H9 (cell line): Measurements from ENCODE around the gene ABCG5. TPM values are rescaled to one million over a fixed set of nuclear protein-coding genes. Genes with fewer than 3 reads are reported as not detected.

Experiments used
- DNase-seq: peaks from one replicate; pipeline ENCODE4 v3.0.0-alpha.2; 2017
- H2AFZ ChIP-seq: one replicate; pipeline ENCODE4 v1.6.1; 2013; ENCODE audit warnings: mild to moderate bottlenecking, low read length, control low read depth, moderate library complexity
- H2AK5ac ChIP-seq: 2 replicates; pipeline ENCODE4 v1.6.1; 2013; ENCODE audit warnings: low read length, control low read depth, mixed read lengths; ENCODE audit not compliant: insufficient read length
- H2BK120ac ChIP-seq: one replicate; pipeline ENCODE4 v1.6.1; 2013; ENCODE audit warnings: low read depth, mild to moderate bottlenecking, low read length, control low read depth, inconsistent platforms; ENCODE audit not compliant: poor library complexity, severe bottlenecking
- H2BK12ac ChIP-seq: 2 replicates; pipeline ENCODE4 v1.6.1; 2013; ENCODE audit warnings: low read length, control low read depth, mixed read lengths, low read depth; ENCODE audit not compliant: insufficient read length
- H2BK15ac ChIP-seq: 2 replicates; pipeline ENCODE4 v1.6.1; 2013; ENCODE audit warnings: low read depth, low read length, control low read depth
- H2BK20ac ChIP-seq: one replicate; pipeline ENCODE4 v1.6.1; 2013; ENCODE audit warnings: low read depth, mild to moderate bottlenecking, low read length, control low read depth, inconsistent platforms; ENCODE audit not compliant: poor library complexity, severe bottlenecking
- H2BK5ac ChIP-seq: 2 replicates; pipeline ENCODE4 v1.6.1; 2013; ENCODE audit warnings: low read length, control low read depth, mixed read lengths; ENCODE audit not compliant: insufficient read length
- H3K14ac ChIP-seq: 2 replicates; pipeline ENCODE4 v1.6.1; 2013; ENCODE audit warnings: low read length, control low read depth; ENCODE audit not compliant: insufficient read depth
- H3K18ac ChIP-seq: 2 replicates; pipeline ENCODE4 v1.6.1; 2013; ENCODE audit warnings: low read depth, mild to moderate bottlenecking, mixed read lengths, low read length, control low read depth; ENCODE audit not compliant: insufficient read length
- H3K23ac ChIP-seq: 2 replicates; pipeline ENCODE4 v1.6.1; 2013; ENCODE audit warnings: low read length, control low read depth, mixed read lengths, low read depth; ENCODE audit not compliant: insufficient read length
- H3K23me2 ChIP-seq: 2 replicates; pipeline ENCODE4 v1.6.1; 2013; ENCODE audit warnings: low read depth, mild to moderate bottlenecking, mixed read lengths, low read length, control low read depth; ENCODE audit not compliant: insufficient read length, poor library complexity, severe bottlenecking
- H3K27ac ChIP-seq: 2 replicates; pipeline ENCODE4 v1.5.1; 2013; ENCODE audit warnings: low read length, control low read depth, mixed read lengths, low read depth; ENCODE audit not compliant: insufficient read length
- H3K27me3 ChIP-seq: 2 replicates; pipeline ENCODE4 v1.6.1; 2013; ENCODE audit warnings: low read length, control low read depth, inconsistent platforms; ENCODE audit not compliant: insufficient read depth
- H3K4ac ChIP-seq: 2 replicates; pipeline ENCODE4 v1.6.1; 2013; ENCODE audit warnings: low read depth, mild to moderate bottlenecking, control low read depth, inconsistent platforms, low read length, moderate library complexity
- H3K4me1 ChIP-seq: 2 replicates; pipeline ENCODE4 v1.6.1; 2013; ENCODE audit warnings: low read length, control low read depth, inconsistent platforms; ENCODE audit not compliant: insufficient read depth
- H3K4me2 ChIP-seq: 2 replicates; pipeline ENCODE4 v1.6.1; 2013; ENCODE audit warnings: low read length, control low read depth, mixed read lengths; ENCODE audit not compliant: insufficient read length, insufficient read depth
- H3K56ac ChIP-seq: 2 replicates; pipeline ENCODE4 v1.6.1; 2013; ENCODE audit warnings: low read depth, mild to moderate bottlenecking, mixed read lengths, low read length, control low read depth; ENCODE audit not compliant: insufficient read length
- H3K79me1 ChIP-seq: 2 replicates; pipeline ENCODE4 v1.6.1; 2013; ENCODE audit warnings: low read depth, mild to moderate bottlenecking, moderate library complexity, low read length, control low read depth, inconsistent platforms; ENCODE audit not compliant: insufficient read depth, poor library complexity, severe bottlenecking
- H3K79me2 ChIP-seq: 2 replicates; pipeline ENCODE4 v1.6.1; 2013; ENCODE audit warnings: low read length, control low read depth, inconsistent platforms; ENCODE audit not compliant: insufficient read depth
- H3K9ac ChIP-seq: 2 replicates; pipeline ENCODE4 v1.6.1; 2013; ENCODE audit warnings: low read length, control low read depth, mixed read lengths; ENCODE audit not compliant: insufficient read length; ENCODE audit errors: extremely low read depth
- H3K9me3 ChIP-seq: one replicate; pipeline ENCODE4 v1.6.1; 2013; ENCODE audit warnings: low read depth, low read length, inconsistent platforms; ENCODE audit not compliant: control insufficient read depth
- H3T11ph ChIP-seq: one replicate; pipeline ENCODE4 v1.6.1; 2013; ENCODE audit warnings: mild to moderate bottlenecking, low read length, control low read depth, inconsistent platforms
- H4K20me1 ChIP-seq: one replicate; pipeline ENCODE4 v1.6.1; 2013; ENCODE audit not compliant: control insufficient read depth, insufficient read length, insufficient read depth
- H4K5ac ChIP-seq: 2 replicates; pipeline ENCODE4 v1.6.1; 2013; ENCODE audit warnings: low read depth, mild to moderate bottlenecking, mixed read lengths, low read length, control low read depth; ENCODE audit not compliant: insufficient read length
- H4K8ac ChIP-seq: replicated peaks from 2 replicates; pipeline ENCODE4 v1.6.1; 2013; ENCODE audit warnings: low read length, control low read depth, mixed read lengths, low read depth; ENCODE audit not compliant: insufficient read length
- H4K91ac ChIP-seq: 2 replicates; pipeline ENCODE4 v1.6.1; 2013; ENCODE audit warnings: low read depth, mild to moderate bottlenecking, moderate library complexity, mixed read lengths, low read length, control low read depth; ENCODE audit not compliant: insufficient read length
- H3K27ac Mint-ChIP-seq, 3 experiments: 2 replicates in 2 of 3; 3 replicates in 1 of 3; pipeline ENCODE4 v1.8.0; 2020 to 2021; ENCODE audit warnings: mixed read lengths in 3 of 3, mild to moderate bottlenecking in 1 of 3, moderate library complexity in 1 of 3
- H3K27me3 Mint-ChIP-seq: 2 replicates; pipeline ENCODE4 v1.8.0; 2021; ENCODE audit warnings: low read depth, mild to moderate bottlenecking, moderate library complexity, mixed read lengths
- H3K36me3 Mint-ChIP-seq, 3 experiments: 2 replicates in 2 of 3; 3 replicates in 1 of 3; pipeline ENCODE4 v1.8.0; 2020 to 2021; ENCODE audit warnings: low read depth in 3 of 3, mixed read lengths in 3 of 3; ENCODE audit not compliant: insufficient read depth in 1 of 3
- H3K4me1 Mint-ChIP-seq, 2 experiments: 2 replicates each; pipeline ENCODE4 v1.8.0; 2020; ENCODE audit warnings: mixed read lengths in 2 of 2
- H3K4me3 Mint-ChIP-seq, 2 experiments: 2 replicates in 1 of 2; 3 replicates in 1 of 2; pipeline ENCODE4 v1.8.0; 2020 to 2021; ENCODE audit warnings: mild to moderate bottlenecking in 2 of 2, mixed read lengths in 2 of 2, moderate library complexity in 1 of 2
- H3K9me3 Mint-ChIP-seq, 2 experiments: 2 replicates in 1 of 2; 3 replicates in 1 of 2; pipeline ENCODE4 v1.8.0; 2020; ENCODE audit warnings: mild to moderate bottlenecking in 2 of 2, mixed read lengths in 2 of 2, moderate library complexity in 1 of 2
- WGBS: extraction: QIAGEN DNeasy Blood & Tissue Kit; methylation state at CpG from one replicate; pipeline ENCODE4 v1.1.7; 2013; ENCODE audit warnings: missing lambda C conversion rate, low lambda C conversion rate, mixed read lengths; ENCODE audit not compliant: insufficient read length; ENCODE audit errors: extremely low coverage; 5-methylcytosine and 5-hydroxymethylcytosine counted together
- total RNA-seq: library from RNA; stranded (reverse); gene quantifications from 2 replicates; pipeline ENCODE4 v1.2.1, GENCODE V29; 2021
- TF ChIP-seq, protein P1 (sequence below): fragments of 200-600 bp; sonication (generic); conservative IDR thresholded peaks from 3 replicates; pipeline ENCODE4 v1.8.0; 2021; ENCODE audit warnings: antibody characterized with exemption, mild to moderate bottlenecking

Gene ABCG5
- total RNA-seq, 1 experiment from 2014 or later = not detected

DNA sequence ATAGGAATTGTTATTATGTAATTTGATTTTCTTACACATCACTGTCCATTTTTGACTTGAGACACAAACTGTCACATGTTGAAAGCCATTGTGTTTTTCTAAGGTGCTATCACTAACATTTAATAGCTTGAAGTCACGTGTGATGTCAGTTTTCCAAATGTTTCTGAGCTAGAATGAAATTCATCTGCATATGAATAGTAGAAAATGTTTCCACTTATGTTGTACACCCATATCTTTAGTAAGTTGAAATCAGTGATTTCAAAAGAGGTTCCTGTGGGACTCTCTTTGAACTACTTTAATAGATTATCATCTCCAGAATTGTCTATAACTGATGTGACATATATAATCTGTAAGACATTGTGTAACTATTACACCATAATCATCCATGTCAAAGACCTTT, 27.8 kb downstream of the ABCG5 start:
- Mint-ChIP-seq H3K4me3 (no peak overlapping the region), H3K27me3 (no peaks in the 10 kb centered on the region), H3K27ac (no peak overlapping the region), H3K4me1 (0 out of 4 replicates have a peak, but pooled peaks cover 0 to 2% of the 10 kb centered on the region in 2 experiments), H3K9me3 (no peaks in the 10 kb centered on the region), H3K36me3 (no peaks in the 10 kb centered on the region)
- H2BK5ac ChIP-seq = no peak overlapping the region
- no peak for DNase-seq
- no peak overlapping the region for H2BK120ac ChIP-seq
- no peaks in the 10 kb centered on the region for H3K23me2 ChIP-seq
- H2BK12ac ChIP-seq = no peak overlapping the region
- H3K4ac ChIP-seq = no peak overlapping the region
- TF ChIP-seq, protein P1, sequence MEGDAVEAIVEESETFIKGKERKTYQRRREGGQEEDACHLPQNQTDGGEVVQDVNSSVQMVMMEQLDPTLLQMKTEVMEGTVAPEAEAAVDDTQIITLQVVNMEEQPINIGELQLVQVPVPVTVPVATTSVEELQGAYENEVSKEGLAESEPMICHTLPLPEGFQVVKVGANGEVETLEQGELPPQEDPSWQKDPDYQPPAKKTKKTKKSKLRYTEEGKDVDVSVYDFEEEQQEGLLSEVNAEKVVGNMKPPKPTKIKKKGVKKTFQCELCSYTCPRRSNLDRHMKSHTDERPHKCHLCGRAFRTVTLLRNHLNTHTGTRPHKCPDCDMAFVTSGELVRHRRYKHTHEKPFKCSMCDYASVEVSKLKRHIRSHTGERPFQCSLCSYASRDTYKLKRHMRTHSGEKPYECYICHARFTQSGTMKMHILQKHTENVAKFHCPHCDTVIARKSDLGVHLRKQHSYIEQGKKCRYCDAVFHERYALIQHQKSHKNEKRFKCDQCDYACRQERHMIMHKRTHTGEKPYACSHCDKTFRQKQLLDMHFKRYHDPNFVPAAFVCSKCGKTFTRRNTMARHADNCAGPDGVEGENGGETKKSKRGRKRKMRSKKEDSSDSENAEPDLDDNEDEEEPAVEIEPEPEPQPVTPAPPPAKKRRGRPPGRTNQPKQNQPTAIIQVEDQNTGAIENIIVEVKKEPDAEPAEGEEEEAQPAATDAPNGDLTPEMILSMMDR = no peak
- H3K9me3 ChIP-seq = no peaks in the 10 kb centered on the region
- H2BK15ac ChIP-seq = no peak overlapping the region
- H3K79me1 ChIP-seq = no peaks in the 10 kb centered on the region
- no peak overlapping the region for H3K23ac ChIP-seq
- H3K27ac ChIP-seq = no peak overlapping the region
- H2AK5ac ChIP-seq = no peak overlapping the region
- no peak overlapping the region for H3K14ac ChIP-seq
- no peak overlapping the region for H4K5ac ChIP-seq
- H3K4me1 ChIP-seq = no peaks in the 10 kb centered on the region
- H4K20me1 ChIP-seq = no peaks in the 10 kb centered on the region
- H2AFZ ChIP-seq = no peak overlapping the region
- no peak overlapping the region for H2BK20ac ChIP-seq
- H4K8ac ChIP-seq = no peak overlapping the region
- no peak overlapping the region for H3K18ac ChIP-seq
- H3K27me3 ChIP-seq = no peaks in the 10 kb centered on the region
- no CpG with 5 or more reads among the region's 1 CpG for WGBS
- no peak overlapping the region for H3K4me2 ChIP-seq
- H4K91ac ChIP-seq = no peak overlapping the region
- H3K56ac ChIP-seq = no peak overlapping the region
- no peaks in the 10 kb centered on the region for H3K79me2 ChIP-seq
- no peak overlapping the region for H3T11ph ChIP-seq
- no peak overlapping the region for H3K9ac ChIP-seq
